PC-9 (cell line): Measurements from ENCODE around the gene PPP1R37. TPM values are rescaled to one million over a fixed set of nuclear protein-coding genes. Genes with fewer than 3 reads are reported as not detected.

Experiments
- BruUV-seq: library from RNA; stranded (reverse); fragments of 400-500 nt; replicated peaks from 2 replicates; lab custom pipeline; 2021; lab: Mats Ljungman, UMichigan
- CTCF ChIA-PET: fragments of 300-600 bp; sonication (Branson Sonifier 250); formaldehyde crosslinking; loops from one replicate; lab custom pipeline; 2022; ENCODE audit warnings: antibody characterized with exemption; lab: Charles Lee
- POLR2A ChIA-PET: fragments of 300-600 bp; sonication (Branson Sonifier 250); formaldehyde crosslinking; loops from one replicate; lab custom pipeline; 2022; ENCODE audit warnings: antibody characterized with exemption; ENCODE audit not compliant: unreplicated experiment; lab: Charles Lee
- DNase-seq, 2 experiments: peaks; one replicate each; pipeline versions ENCODE4 v3.0.0 to v3.0.0-alpha.2; 2015 to 2022; ENCODE audit warnings: mixed read lengths in 1 of 2
- H2AFZ ChIP-seq: fragments of 200-600 bp; sonication (generic); 2 replicates; pipeline ENCODE4 v1.8.1; 2017; ENCODE audit warnings: antibody characterized with exemption
- H3F3A ChIP-seq: fragments of 200-600 bp; sonication (generic); 2 replicates; pipeline ENCODE4 v1.8.1; 2017; ENCODE audit warnings: antibody characterized with exemption, mild to moderate bottlenecking, low read depth; ENCODE audit not compliant: insufficient read depth
- H3K27ac ChIP-seq: fragments of 200-600 bp; sonication (generic); 2 replicates; pipeline ENCODE4 v1.6.1; 2016; ENCODE audit warnings: mixed run types
- H3K27me3 ChIP-seq: fragments of 200-600 bp; sonication (generic); 2 replicates; pipeline ENCODE4 v1.6.1; 2016; ENCODE audit warnings: low read depth, mixed run types; ENCODE audit not compliant: insufficient read depth
- H3K36me3 ChIP-seq: fragments of 200-600 bp; sonication (generic); 2 replicates; pipeline ENCODE4 v1.6.1; 2016; ENCODE audit warnings: low read depth, mixed run types
- H3K4me1 ChIP-seq: fragments of 200-600 bp; sonication (generic); replicated peaks from 2 replicates; pipeline ENCODE4 v1.6.1; 2016; ENCODE audit warnings: mixed run types; ENCODE audit not compliant: insufficient read depth
- H3K4me2 ChIP-seq: fragments of 200-600 bp; sonication (generic); 2 replicates; pipeline ENCODE4 v1.6.1; 2017; ENCODE audit warnings: mixed run types
- H3K4me3 ChIP-seq: fragments of 200-600 bp; sonication (generic); 2 replicates; pipeline ENCODE4 v1.6.1; 2016; ENCODE audit warnings: mixed run types
- H3K79me2 ChIP-seq: fragments of 200-600 bp; sonication (generic); 2 replicates; pipeline ENCODE4 v1.6.1; 2017; ENCODE audit warnings: low read depth, mixed run types
- H3K9me2 ChIP-seq: fragments of 200-600 bp; sonication (generic); 2 replicates; pipeline ENCODE4 v1.8.1; 2017; ENCODE audit warnings: mild to moderate bottlenecking; ENCODE audit not compliant: insufficient read depth
- H3K9me3 ChIP-seq: fragments of 200-600 bp; sonication (generic); 2 replicates; pipeline ENCODE4 v1.8.1; 2016; ENCODE audit warnings: low read depth; ENCODE audit not compliant: insufficient read depth
- H4K20me1 ChIP-seq: fragments of 200-600 bp; sonication (generic); 2 replicates; pipeline ENCODE4 v1.8.1; 2017; ENCODE audit not compliant: insufficient read depth
- CTCF ChIP-seq: fragments of 200-600 bp; sonication (generic); conservative IDR thresholded peaks from 2 replicates; pipeline ENCODE4 v1.6.1; 2017; ENCODE audit warnings: mixed run types, antibody characterized with exemption, mild to moderate bottlenecking, moderate library complexity
- EZH2 ChIP-seq: fragments of 200-600 bp; sonication (generic); IDR thresholded peaks from 2 replicates; pipeline ENCODE4 v1.8.0; 2017; ENCODE audit warnings: antibody characterized with exemption, low read depth
- intact Hi-C: fragments of 100-400 bp; cut with micrococcal nuclease; formaldehyde crosslinking; loops from one replicate; pipeline ENCODE4 v1.10.0; 2022; ENCODE audit not compliant: unreplicated experiment
- total RNA-seq: library from RNA; stranded (reverse); gene quantifications from 2 replicates; pipeline ENCODE4 v1.2.3, GENCODE V29; 2021

Gene PPP1R37
- total RNA-seq, 1 experiment from 2014 or later = 41.1 TPM

DNA sequence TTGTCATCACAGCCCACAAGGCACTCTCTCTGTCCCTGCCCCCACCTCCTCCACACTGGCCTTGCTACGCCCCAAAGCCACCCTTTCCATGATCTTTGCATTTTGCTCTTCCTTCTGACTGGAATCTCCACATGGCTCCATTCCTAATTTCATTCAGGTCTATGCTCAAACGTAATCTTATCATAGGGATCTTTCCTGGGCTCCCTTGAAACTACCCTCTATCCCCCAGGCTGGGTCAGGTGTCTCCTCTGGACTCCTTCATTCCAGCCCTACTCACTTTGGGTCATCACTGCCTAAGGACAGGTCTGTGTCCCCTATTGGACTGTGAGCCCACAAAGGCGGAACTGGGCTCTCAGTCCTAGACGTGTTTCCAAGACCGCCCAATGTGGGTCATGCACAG lies 10.8 kb upstream of the PPP1R37 start:
- Histone ChIP-seq H3K36me3 (no peaks in the 10 kb centered on the region; the same call in 1 of the 2 replicates), H3K9me3 (no peaks in the 10 kb centered on the region), H4K20me1 (peaks cover 31% of the 10 kb centered on the region), H3K4me3 (no peak overlapping the region), H3K9me2 (no peaks in the 10 kb centered on the region), H3K79me2 (peaks cover 55% of the 10 kb centered on the region), H3F3A (peaks cover 14% of the 10 kb centered on the region), H3K4me2 (no peak overlapping the region), H3K4me1 (peaks cover 19% of the 10 kb centered on the region), H2AFZ (no peak overlapping the region), H3K27ac (no peak overlapping the region), H3K27me3 (no peaks in the 10 kb centered on the region)
- ChIA-PET POLR2A (no interaction called here), CTCF (interaction anchor here (0.6 kb wide), 1 partner anchor 67 kb away, joined by 3 read pairs; no protein-coding TSS in a partner anchor)
- TF ChIP-seq EZH2 (no peak), CTCF (no peak)
- intact Hi-C loops = no loop called here
- no TSS peak for BruUV-seq
- DNase-seq = no peak

GRCh38 chr19:45086480-45086879 lies 6.5 kb upstream of the PPP1R37 start:
- H4K20me1 ChIP-seq = peaks cover 25% of the 10 kb centered on the region
- no peaks in the 10 kb centered on the region for H3K9me3 ChIP-seq
- H3K27ac ChIP-seq = no peak overlapping the region
- H3K9me2 ChIP-seq = no peaks in the 10 kb centered on the region
- H3K27me3 ChIP-seq = no peaks in the 10 kb centered on the region
- H3K4me3 ChIP-seq = no peak overlapping the region
- peaks cover 24% of the 10 kb centered on the region for H3F3A ChIP-seq
- ChIA-PET CTCF (no interaction called here), POLR2A (no interaction called here)
- intact Hi-C loops = no loop called here
- peaks cover 4% of the 10 kb centered on the region; the same call in 1 of the 2 replicates for H3K36me3 ChIP-seq
- no peak for DNase-seq
- no peak for TF ChIP-seq EZH2
- no peak for TF ChIP-seq CTCF
- BruUV-seq = no TSS peak
- no peak overlapping the region for H3K4me2 ChIP-seq
- peaks cover 31% of the 10 kb centered on the region for H3K79me2 ChIP-seq
- no peak overlapping the region for H2AFZ ChIP-seq
- no peaks in the 10 kb centered on the region for H3K4me1 ChIP-seq

- H3K4me1 ChIP-seq = no peaks in the 10 kb centered on the region
- ChIA-PET CTCF (interaction anchor here (0.6 kb wide), 1 partner anchor 452 kb away, joined by 3 read pairs; no protein-coding TSS in a partner anchor), POLR2A (no interaction called here)
- BruUV-seq = no TSS peak
- H3K4me2 ChIP-seq = no peak overlapping the region
- H3F3A ChIP-seq = peaks cover 32% of the 10 kb centered on the region
- no peaks in the 10 kb centered on the region for H3K9me2 ChIP-seq
- H2AFZ ChIP-seq = no peak overlapping the region
- H3K79me2 ChIP-seq = peaks cover 21% of the 10 kb centered on the region
- DNase-seq = no peak
- intact Hi-C loops = no loop called here
- peaks cover 4% of the 10 kb centered on the region; the same call in 1 of the 2 replicates for H3K36me3 ChIP-seq
- peaks cover 22% of the 10 kb centered on the region for H4K20me1 ChIP-seq
- TF ChIP-seq CTCF (no peak), EZH2 (no peak)
- no peaks in the 10 kb centered on the region for H3K27me3 ChIP-seq
- H3K9me3 ChIP-seq = no peaks in the 10 kb centered on the region
- no peak overlapping the region for H3K27ac ChIP-seq
- H3K4me3 ChIP-seq = no peak overlapping the region
Measured at GRCh38 chr19:45087531-45087930, 5.4 kb upstream of the PPP1R37 start.
